Stomach (tissue), 9 donors: ENCODE measurements around the gene ARL4D. TPM values are rescaled to one million over a fixed set of nuclear protein-coding genes. Genes with fewer than 3 reads are reported as not detected.
A peak's percentile ranks its signal among the peaks of the same experiment; 100 is the strongest.

Experiments
- DNase-seq, 2 donors: peaks; one replicate each; pipeline versions ENCODE4 v3.0.0 to v3.0.0-alpha.2; 2013 to 2019
- H3K27ac ChIP-seq, 5 donors: fragments of 200-600 bp in 4 of 5; sonication (generic) in 4 of 5; one replicate each; pipeline ENCODE4 v1.5.1; 2013 to 2019; ENCODE audit warnings: mild to moderate bottlenecking in 1 of 5, moderate library complexity in 1 of 5
- H3K27me3 ChIP-seq, 3 donors: fragments of 200-600 bp; sonication (generic); one replicate each; pipeline ENCODE4 v1.5.1; 2017 to 2019; ENCODE audit warnings: mixed run types in 1 of 3
- H3K36me3 ChIP-seq, 4 donors: fragments of 200-600 bp; sonication (generic); 1 replicate in 3 of 4; 2 replicates in 1 of 4; pipeline ENCODE4 v1.5.1; 2016 to 2019
- H3K4me1 ChIP-seq, 4 donors: fragments of 200-600 bp; sonication (generic); one replicate each; pipeline ENCODE4 v1.5.1; 2016 to 2019
- H3K4me3 ChIP-seq, 4 donors: fragments of 200-600 bp; sonication (generic) in 3 of 4; one replicate each; pipeline ENCODE4 v1.5.1; 2016 to 2019; ENCODE audit warnings: mild to moderate bottlenecking in 1 of 4
- H3K9me3 ChIP-seq, 4 donors: fragments of 200-600 bp; sonication (generic); one replicate each; pipeline ENCODE4 v1.5.1; 2016 to 2019
- EP300 ChIP-seq: sonication (generic); formaldehyde crosslinking; IDR thresholded peaks from one replicate; pipeline ENCODE4 v1.6.1; 2017; ENCODE audit warnings: antibody characterized with exemption
- POLR2A ChIP-seq, 4 donors: fragments of 450-650 bp; IDR thresholded peaks; one replicate each; pipeline ENCODE4 v1.6.1; 2016; ENCODE audit warnings: antibody characterized with exemption in 4 of 4, control low read depth in 2 of 4, mild to moderate bottlenecking in 1 of 4, moderate library complexity in 1 of 4
- POLR2AphosphoS5 ChIP-seq, 3 donors: sonication (generic); formaldehyde crosslinking; IDR thresholded peaks; one replicate each; pipeline ENCODE4 v1.6.1; 2016; ENCODE audit warnings: antibody characterized with exemption in 3 of 3
- WGBS, 5 donors: extraction: QIAGEN DNeasy Blood & Tissue Kit in 3 of 5; methylation state at CpG; one replicate each; pipeline versions ENCODE4 v1.1.5 to v1.1.7; 2013 to 2018; 5-methylcytosine and 5-hydroxymethylcytosine counted together
- intact Hi-C: fragments of 100-400 bp; cut with DNase I; formaldehyde crosslinking; loops from one replicate; pipeline ENCODE4 v1.15.1; 2023; ENCODE audit warnings: low total_unique reads
- polyA plus RNA-seq, 3 donors: library from polyadenylated mRNA; stranded (reverse); fragments of 200-250 nt; gene quantifications; one replicate each; pipeline ENCODE4 v1.2.3, GENCODE V29; 2013
- total RNA-seq, 5 donors: library from RNA; depleted of rRNA; stranded (reverse); fragments of >200 nt; gene quantifications; one replicate each; pipeline versions ENCODE4 v1.1.0 to v1.2.3, GENCODE V29; 2014 to 2016
- TF ChIP-seq, protein P1 (sequence below), 7 experiments: fragments of 450-650 bp in 4 of 7; fragments of 200-600 bp in 3 of 7; sonication (generic) in 3 of 7; IDR thresholded peaks; one replicate each; pipeline ENCODE4 v1.5.1; 2016 to 2019; ENCODE audit warnings: antibody characterized with exemption in 7 of 7, control low read depth in 2 of 7, mild to moderate bottlenecking in 1 of 7
- donor health status: healthy with polysubstance abuse.
- donor health status: Bipolar disorder and iron deficiency.
- donor health status: healthy.

The ARL4D gene
- total and polyA plus RNA-seq, 8 donors = 2.3 to 60.7 (median 9.8) TPM; not detected in 1

DNA sequence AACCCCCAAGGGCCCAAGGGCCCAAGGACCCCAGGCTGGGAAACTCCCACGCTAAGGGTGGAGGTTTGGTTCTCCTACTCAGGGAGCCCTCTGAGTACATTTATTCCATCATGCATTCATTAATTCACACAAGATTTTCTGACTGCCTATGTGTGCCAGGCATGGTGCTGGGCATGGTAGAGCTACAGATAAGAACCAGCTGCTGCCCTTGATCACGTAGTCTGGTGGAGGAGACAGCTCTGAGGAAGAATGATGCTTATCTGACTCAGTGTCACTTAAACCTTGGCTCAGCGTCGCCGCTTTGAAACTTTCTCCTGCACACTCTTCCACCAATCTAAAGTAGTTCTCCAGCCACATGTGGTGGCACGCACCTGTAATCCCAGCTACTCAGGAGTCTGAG is 3.6 kb upstream of the ARL4D start:
- H3K4me1 ChIP-seq = peaks cover 21 to 36% (median 29%) of the 10 kb centered on the region in 4 donors
- no peak for DNase-seq
- H3K36me3 ChIP-seq = no peaks in the 10 kb centered on the region
- H3K9me3 ChIP-seq = no peaks in the 10 kb centered on the region
- WGBS, 5 donors = 85 to 93% (median 90%) methylated on average over 6 of the region's 6 CpGs
- intact Hi-C loops = no loop called here
- no peak for TF ChIP-seq POLR2A (IDR thresholded peaks at IDR 0.05)
- no peak overlapping the region for H3K27ac ChIP-seq
- no peaks in the 10 kb centered on the region for H3K27me3 ChIP-seq
- no peak overlapping the region for H3K4me3 ChIP-seq

DNA sequence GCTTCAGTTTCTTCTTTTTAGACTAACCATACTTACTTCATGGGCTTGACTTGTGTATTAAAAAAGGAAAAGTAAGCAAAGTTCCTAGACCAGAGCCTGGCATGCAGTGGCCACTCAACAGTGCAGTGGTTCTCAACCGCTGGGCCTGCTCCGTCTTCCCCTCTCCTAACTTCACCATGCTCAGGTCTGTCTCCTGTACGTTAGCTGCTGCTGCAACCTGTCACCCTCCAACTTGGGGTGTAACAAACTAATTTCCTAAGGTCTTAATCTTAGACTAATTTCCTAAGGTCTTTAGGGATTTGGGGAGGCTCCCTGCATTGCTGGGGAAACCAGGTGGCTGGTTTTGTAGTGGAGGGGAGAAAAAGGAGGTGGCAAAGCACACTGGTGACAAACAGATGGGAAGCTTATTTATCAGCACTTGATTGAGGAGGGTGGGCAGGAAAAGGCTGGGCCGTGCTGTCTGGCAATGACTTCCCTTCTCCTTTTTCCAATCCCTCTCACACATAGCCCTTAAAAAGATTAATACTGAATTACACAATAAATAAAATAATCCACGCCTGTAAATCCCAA is 2.2 kb upstream of the ARL4D start:
- no peak for DNase-seq
- intact Hi-C loops = no loop called here
- Histone ChIP-seq H3K9me3 (no peaks in the 10 kb centered on the region), H3K27me3 (no peaks in the 10 kb centered on the region), H3K4me3 (no peak overlapping the region), H3K36me3 (peaks cover 0 to 3% (median 0%) of the 10 kb centered on the region in 4 donors), H3K4me1 (peaks cover 26 to 49% (median 42%) of the 10 kb centered on the region in 4 donors), H3K27ac (no peak overlapping the region)
- 74 to 89% (median 85%) methylated on average over 5 of the region's 5 CpGs for WGBS, 5 donors
- no peak for TF ChIP-seq POLR2A (IDR thresholded peaks at IDR 0.05)
- no peak for TF ChIP-seq EP300
- TF ChIP-seq, protein P1, sequence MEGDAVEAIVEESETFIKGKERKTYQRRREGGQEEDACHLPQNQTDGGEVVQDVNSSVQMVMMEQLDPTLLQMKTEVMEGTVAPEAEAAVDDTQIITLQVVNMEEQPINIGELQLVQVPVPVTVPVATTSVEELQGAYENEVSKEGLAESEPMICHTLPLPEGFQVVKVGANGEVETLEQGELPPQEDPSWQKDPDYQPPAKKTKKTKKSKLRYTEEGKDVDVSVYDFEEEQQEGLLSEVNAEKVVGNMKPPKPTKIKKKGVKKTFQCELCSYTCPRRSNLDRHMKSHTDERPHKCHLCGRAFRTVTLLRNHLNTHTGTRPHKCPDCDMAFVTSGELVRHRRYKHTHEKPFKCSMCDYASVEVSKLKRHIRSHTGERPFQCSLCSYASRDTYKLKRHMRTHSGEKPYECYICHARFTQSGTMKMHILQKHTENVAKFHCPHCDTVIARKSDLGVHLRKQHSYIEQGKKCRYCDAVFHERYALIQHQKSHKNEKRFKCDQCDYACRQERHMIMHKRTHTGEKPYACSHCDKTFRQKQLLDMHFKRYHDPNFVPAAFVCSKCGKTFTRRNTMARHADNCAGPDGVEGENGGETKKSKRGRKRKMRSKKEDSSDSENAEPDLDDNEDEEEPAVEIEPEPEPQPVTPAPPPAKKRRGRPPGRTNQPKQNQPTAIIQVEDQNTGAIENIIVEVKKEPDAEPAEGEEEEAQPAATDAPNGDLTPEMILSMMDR (IDR thresholded peaks at IDR 0.05) = no peak
- no peak for TF ChIP-seq POLR2AphosphoS5 (IDR thresholded peaks at IDR 0.05)

DNA sequence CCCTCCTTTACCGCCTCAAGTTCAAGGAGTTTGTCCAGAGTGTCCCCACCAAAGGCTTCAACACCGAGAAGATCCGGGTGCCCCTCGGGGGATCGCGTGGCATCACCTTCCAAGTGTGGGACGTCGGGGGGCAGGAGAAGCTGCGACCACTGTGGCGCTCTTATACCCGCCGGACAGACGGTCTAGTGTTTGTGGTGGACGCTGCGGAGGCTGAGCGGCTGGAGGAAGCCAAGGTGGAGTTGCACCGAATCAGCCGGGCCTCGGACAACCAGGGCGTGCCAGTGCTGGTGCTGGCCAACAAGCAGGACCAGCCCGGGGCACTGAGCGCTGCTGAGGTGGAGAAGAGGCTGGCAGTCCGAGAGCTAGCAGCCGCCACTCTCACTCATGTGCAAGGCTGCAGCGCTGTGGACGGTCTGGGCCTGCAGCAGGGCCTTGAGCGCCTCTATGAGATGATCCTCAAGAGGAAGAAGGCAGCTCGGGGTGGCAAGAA is 1.1 kb downstream of the ARL4D start:
- H3K9me3 ChIP-seq = no peaks in the 10 kb centered on the region
- H3K27ac ChIP-seq = peak overlapping the region in 4 of 5 donors; percentile 86 to 93 (median 88)
- TF ChIP-seq, protein P1 (IDR thresholded peaks at IDR 0.05) = no peak
- TF ChIP-seq EP300 (no peak), POLR2A (IDR thresholded peaks at IDR 0.05) (no peak), POLR2AphosphoS5 (IDR thresholded peaks at IDR 0.05) (no peak)
- no peaks in the 10 kb centered on the region for H3K27me3 ChIP-seq
- WGBS, 5 donors = 77 to 89% (median 82%) methylated on average over 25 to 28 of the region's 28 CpGs
- intact Hi-C loops = loop anchor here (5.0 kb wide), 1 partner anchor 77 kb away; no protein-coding TSS in a partner anchor
- no peak for DNase-seq
- peaks cover 0 to 3% (median 0%) of the 10 kb centered on the region in 4 donors for H3K36me3 ChIP-seq
- peak overlapping the region; percentile 72 to 90 (median 82) for H3K4me3 ChIP-seq
- H3K4me1 ChIP-seq = peaks cover 19 to 47% (median 39%) of the 10 kb centered on the region in 4 donors

DNA sequence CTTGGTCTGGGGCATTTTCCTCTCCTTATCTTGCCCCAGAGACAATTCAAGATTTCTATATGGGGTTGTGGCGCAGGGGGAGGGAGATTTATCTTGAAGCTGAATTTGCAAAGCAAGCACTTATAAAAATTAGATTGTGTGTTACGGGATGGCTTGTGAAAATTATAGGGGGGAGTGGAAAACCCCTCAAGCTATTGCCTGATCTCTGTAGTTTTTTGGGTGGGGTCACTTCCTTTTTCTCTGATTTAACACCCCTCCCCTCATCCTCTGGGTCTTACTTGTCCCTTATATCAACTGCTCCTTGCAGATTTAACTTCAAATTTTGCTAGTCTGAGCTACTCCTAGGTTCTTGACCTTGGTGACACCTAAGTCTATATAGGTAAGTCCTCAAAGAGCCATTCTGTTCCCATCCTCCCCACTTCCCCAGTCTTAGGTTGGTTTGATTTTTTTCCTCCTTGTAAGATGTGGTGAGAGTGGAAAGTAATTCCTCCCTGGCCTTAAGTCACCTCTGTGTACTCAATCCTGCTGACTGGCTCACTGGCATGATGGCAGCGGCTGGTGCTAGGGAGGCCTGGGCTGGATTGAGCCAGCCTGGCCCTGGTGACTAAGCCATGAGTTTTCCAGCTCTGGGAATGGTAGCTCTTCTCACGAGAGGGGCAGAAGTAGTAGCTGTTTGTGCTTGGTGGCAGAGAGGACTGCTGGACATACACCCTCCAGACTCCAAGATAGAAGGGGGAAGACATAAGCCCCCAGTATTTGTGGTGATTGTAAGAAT is 2.3 kb downstream of the ARL4D start:
- intact Hi-C loops = loop anchor here (5.0 kb wide), 1 partner anchor 76 kb away; no protein-coding TSS in a partner anchor
- Histone ChIP-seq H3K4me1 (peaks cover 19 to 47% (median 39%) of the 10 kb centered on the region in 4 donors), H3K36me3 (peaks cover 0 to 3% (median 0%) of the 10 kb centered on the region in 4 donors), H3K27ac (peak overlapping the region in 3 of 5 donors; percentile 57 to 93 (median 76)), H3K4me3 (peak overlapping the region; percentile 72 to 90 (median 82)), H3K9me3 (no peaks in the 10 kb centered on the region), H3K27me3 (no peaks in the 10 kb centered on the region)
- DNase-seq = peak; percentile 51 to 70
- TF ChIP-seq EP300 (no peak), POLR2AphosphoS5 (IDR thresholded peaks at IDR 0.05) (peak in 2 of 3 donors; percentile 51 to 75)
- 39 to 61% (median 46%) methylated on average over 4 of the region's 4 CpGs for WGBS, 5 donors

DNA sequence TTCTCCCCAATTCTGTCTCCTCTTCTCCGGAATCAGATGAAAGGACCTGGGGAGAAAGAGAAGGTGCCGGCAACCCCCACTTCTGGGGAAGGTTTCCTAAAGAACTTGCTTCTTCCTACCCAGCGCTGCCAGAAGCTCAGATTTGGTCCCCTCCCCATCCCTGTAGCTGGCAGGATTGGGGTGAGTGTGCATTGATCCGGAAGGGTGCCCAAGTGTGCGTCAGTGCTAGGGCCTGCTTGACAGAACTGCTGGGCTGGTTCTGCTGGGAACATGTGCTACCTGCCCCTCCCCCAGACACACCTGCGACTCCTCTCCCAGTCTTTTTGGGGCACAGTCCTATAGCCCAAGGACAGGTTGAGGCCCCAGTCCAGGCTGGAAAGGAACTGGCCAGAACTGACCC is 3.3 kb downstream of the ARL4D start:
- Histone ChIP-seq H3K27me3 (no peaks in the 10 kb centered on the region), H3K4me3 (peak overlapping the region in 1 of 4 donors; percentile 83), H3K27ac (peak overlapping the region in 3 of 5 donors; percentile 57 to 93 (median 76)), H3K4me1 (peaks cover 19 to 51% (median 39%) of the 10 kb centered on the region in 4 donors), H3K9me3 (no peaks in the 10 kb centered on the region), H3K36me3 (peaks cover 0 to 3% (median 0%) of the 10 kb centered on the region in 4 donors)
- DNase-seq = no peak
- WGBS, 5 donors = 80 to 91% (median 85%) methylated on average over 6 of the region's 6 CpGs
- no peak for TF ChIP-seq POLR2AphosphoS5 (IDR thresholded peaks at IDR 0.05)
- TF ChIP-seq, protein P1 (IDR thresholded peaks at IDR 0.05) = no peak
- no peak for TF ChIP-seq EP300
- TF ChIP-seq POLR2A (IDR thresholded peaks at IDR 0.05) = no peak
- intact Hi-C loops = loop anchor here (5.0 kb wide), 1 partner anchor 75 kb away; no protein-coding TSS in a partner anchor
